Stimulated activated memory B cell treated with anti-CD40 and anti-IgM and Interleukin-4, amounts not matched to agents 10 μg/mL and 1 μg/mL and 100 μg/mL, for 72 hours (primary cell): ENCODE measurements around the gene SLC5A12.
"Not testable (repeated sequence)": the region's sequence is repeated elsewhere in the genome, so short reads cannot be mapped to it uniquely, and the experiment has no call there.

Source experiments
- ATAC-seq: fragments of 150-1000 bp; cut with Tn5 transposase; 2 replicates; pipeline ENCODE4 v1.10.0; 2021
- H3K27ac Mint-ChIP-seq: one replicate; pipeline ENCODE4 v1.8.0; 2022; ENCODE audit warnings: mild to moderate bottlenecking, mixed read lengths
- H3K27me3 Mint-ChIP-seq: one replicate; pipeline ENCODE4 v1.8.0; 2022; ENCODE audit warnings: mixed read lengths
- H3K36me3 Mint-ChIP-seq: one replicate; pipeline ENCODE4 v1.8.0; 2022; ENCODE audit warnings: mixed read lengths
- H3K4me1 Mint-ChIP-seq: one replicate; pipeline ENCODE4 v1.8.0; 2022; ENCODE audit warnings: mixed read lengths
- H3K4me3 Mint-ChIP-seq: one replicate; pipeline ENCODE4 v1.8.0; 2022; ENCODE audit warnings: mild to moderate bottlenecking, moderate library complexity, mixed read lengths
- H3K9me3 Mint-ChIP-seq: one replicate; pipeline ENCODE4 v1.8.0; 2022; ENCODE audit warnings: mixed read lengths

SLC5A12 gene

GRCh38 chr11:26702406-26702805 is 19.5 kb downstream of the SLC5A12 start:
- Mint-ChIP-seq H3K27me3 (no peaks in the 10 kb centered on the region), H3K4me1 (no peaks in the 10 kb centered on the region), H3K9me3 (no peaks in the 10 kb centered on the region), H3K4me3 (no peak overlapping the region), H3K27ac (no peak overlapping the region), H3K36me3 (no peaks in the 10 kb centered on the region)
- no peak for ATAC-seq

- no peaks in the 10 kb centered on the region for H3K27me3 Mint-ChIP-seq
- H3K36me3 Mint-ChIP-seq = no peaks in the 10 kb centered on the region
- no peak for ATAC-seq
- no peak overlapping the region for H3K4me3 Mint-ChIP-seq
- H3K9me3 Mint-ChIP-seq = no peaks in the 10 kb centered on the region
- H3K4me1 Mint-ChIP-seq = no peaks in the 10 kb centered on the region
- no peak overlapping the region for H3K27ac Mint-ChIP-seq
Measured at GRCh38 chr11:26700574-26701235, 21.2 kb downstream of the SLC5A12 start.

- H3K4me1 Mint-ChIP-seq = no peaks in the 10 kb centered on the region
- no peak overlapping the region for H3K4me3 Mint-ChIP-seq
- H3K36me3 Mint-ChIP-seq = no peaks in the 10 kb centered on the region
- no peaks in the 10 kb centered on the region for H3K9me3 Mint-ChIP-seq
- H3K27me3 Mint-ChIP-seq = no peaks in the 10 kb centered on the region
- no peak overlapping the region for H3K27ac Mint-ChIP-seq
- ATAC-seq = no peak
Measured at GRCh38 chr11:26698224-26698623, 23.6 kb downstream of the SLC5A12 start.

- no peak overlapping the region for H3K4me3 Mint-ChIP-seq
- no peaks in the 10 kb centered on the region for H3K36me3 Mint-ChIP-seq
- no peak for ATAC-seq
- no peaks in the 10 kb centered on the region for H3K27me3 Mint-ChIP-seq
- no peaks in the 10 kb centered on the region for H3K4me1 Mint-ChIP-seq
- H3K9me3 Mint-ChIP-seq = no peaks in the 10 kb centered on the region
- H3K27ac Mint-ChIP-seq = no peak overlapping the region
Measured at GRCh38 chr11:26696330-26696729, 25.5 kb downstream of the SLC5A12 start.

- no peaks in the 10 kb centered on the region for H3K36me3 Mint-ChIP-seq
- H3K4me1 Mint-ChIP-seq = no peaks in the 10 kb centered on the region
- peaks cover 4% of the 10 kb centered on the region for H3K9me3 Mint-ChIP-seq
- H3K4me3 Mint-ChIP-seq = no peak overlapping the region
- no peak for ATAC-seq
- no peaks in the 10 kb centered on the region for H3K27me3 Mint-ChIP-seq
- no peak overlapping the region for H3K27ac Mint-ChIP-seq
Measured at GRCh38 chr11:26688701-26689100, 33.2 kb downstream of the SLC5A12 start.

GRCh38 chr11:26687351-26687750 is 34.5 kb downstream of the SLC5A12 start:
- Mint-ChIP-seq H3K27ac (no peak overlapping the region), H3K4me3 (no peak overlapping the region), H3K4me1 (no peaks in the 10 kb centered on the region), H3K27me3 (no peaks in the 10 kb centered on the region), H3K36me3 (no peaks in the 10 kb centered on the region), H3K9me3 (peaks cover 4% of the 10 kb centered on the region)
- ATAC-seq = no peak

GRCh38 chr11:26677566-26677965 is 44.3 kb downstream of the SLC5A12 start:
- no peaks in the 10 kb centered on the region for H3K36me3 Mint-ChIP-seq
- H3K9me3 Mint-ChIP-seq = no peaks in the 10 kb centered on the region
- H3K4me3 Mint-ChIP-seq = no peak overlapping the region
- H3K27ac Mint-ChIP-seq = no peak overlapping the region
- ATAC-seq = no peak
- H3K27me3 Mint-ChIP-seq = no peaks in the 10 kb centered on the region
- no peaks in the 10 kb centered on the region for H3K4me1 Mint-ChIP-seq

GRCh38 chr11:26676641-26677040 is 45.2 kb downstream of the SLC5A12 start:
- no peaks in the 10 kb centered on the region for H3K9me3 Mint-ChIP-seq
- no peaks in the 10 kb centered on the region for H3K27me3 Mint-ChIP-seq
- H3K27ac Mint-ChIP-seq = no peak overlapping the region
- H3K4me1 Mint-ChIP-seq = no peaks in the 10 kb centered on the region
- no peaks in the 10 kb centered on the region for H3K36me3 Mint-ChIP-seq
- ATAC-seq = no peak
- H3K4me3 Mint-ChIP-seq = no peak overlapping the region

- H3K27ac Mint-ChIP-seq = no peak overlapping the region
- no peak overlapping the region for H3K4me3 Mint-ChIP-seq
- peak; percentile 16 for ATAC-seq
- H3K9me3 Mint-ChIP-seq = no peaks in the 10 kb centered on the region
- H3K27me3 Mint-ChIP-seq = no peaks in the 10 kb centered on the region
- H3K36me3 Mint-ChIP-seq = no peaks in the 10 kb centered on the region
- H3K4me1 Mint-ChIP-seq = no peaks in the 10 kb centered on the region
Measured at GRCh38 chr11:26675233-26675928, 46.5 kb downstream of the SLC5A12 start.

GRCh38 chr11:26665946-26666345 is 55.9 kb downstream of the SLC5A12 start:
- Mint-ChIP-seq H3K27ac (no peak overlapping the region), H3K9me3 (no peaks in the 10 kb centered on the region), H3K4me1 (no peaks in the 10 kb centered on the region), H3K27me3 (no peaks in the 10 kb centered on the region), H3K36me3 (no peaks in the 10 kb centered on the region), H3K4me3 (no peak overlapping the region)
- no peak for ATAC-seq

- no peak overlapping the region for H3K27ac Mint-ChIP-seq
- H3K36me3 Mint-ChIP-seq = no peaks in the 10 kb centered on the region
- ATAC-seq = no peak
- H3K4me3 Mint-ChIP-seq = no peak overlapping the region
- H3K9me3 Mint-ChIP-seq = no peaks in the 10 kb centered on the region
- H3K4me1 Mint-ChIP-seq = no peaks in the 10 kb centered on the region
- H3K27me3 Mint-ChIP-seq = no peaks in the 10 kb centered on the region
Measured at GRCh38 chr11:26665036-26665435, 56.8 kb downstream of the SLC5A12 start.

GRCh38 chr11:26662916-26663315 is 58.9 kb downstream of the SLC5A12 start:
- H3K27me3 Mint-ChIP-seq = no peaks in the 10 kb centered on the region
- no peak overlapping the region for H3K27ac Mint-ChIP-seq
- no peaks in the 10 kb centered on the region for H3K9me3 Mint-ChIP-seq
- no peak overlapping the region for H3K4me3 Mint-ChIP-seq
- no peaks in the 10 kb centered on the region for H3K36me3 Mint-ChIP-seq
- H3K4me1 Mint-ChIP-seq = no peaks in the 10 kb centered on the region
- no peak for ATAC-seq

- H3K4me3 Mint-ChIP-seq = no peak overlapping the region
Measured at GRCh38 chr11:26655287-26655686, 66.6 kb downstream of the SLC5A12 start.

GRCh38 chr11:26651916-26652315 is 69.9 kb downstream of the SLC5A12 start:
- H3K9me3 Mint-ChIP-seq = peaks cover 3% of the 10 kb centered on the region
- no peaks in the 10 kb centered on the region for H3K27me3 Mint-ChIP-seq
- H3K36me3 Mint-ChIP-seq = no peaks in the 10 kb centered on the region
- no peak overlapping the region for H3K4me3 Mint-ChIP-seq
- ATAC-seq = no peak
- no peaks in the 10 kb centered on the region for H3K4me1 Mint-ChIP-seq
- no peak overlapping the region for H3K27ac Mint-ChIP-seq

More at GRCh38 chr11:26655287-26655686, 66.6 kb downstream of the SLC5A12 start:
- Mint-ChIP-seq H3K36me3 (no peaks in the 10 kb centered on the region), H3K27ac (no peak overlapping the region), H3K9me3 (no peaks in the 10 kb centered on the region), H3K4me1 (no peaks in the 10 kb centered on the region), H3K27me3 (no peaks in the 10 kb centered on the region)
- ATAC-seq = no peak

- H3K36me3 Mint-ChIP-seq = no peaks in the 10 kb centered on the region
- H3K27me3 Mint-ChIP-seq = no peaks in the 10 kb centered on the region
- H3K4me3 Mint-ChIP-seq = no peak overlapping the region
- no peak for ATAC-seq
- H3K27ac Mint-ChIP-seq = no peak overlapping the region
- H3K9me3 Mint-ChIP-seq = peaks cover 3% of the 10 kb centered on the region
- H3K4me1 Mint-ChIP-seq = no peaks in the 10 kb centered on the region
Measured at GRCh38 chr11:26649884-26650283, 72.0 kb downstream of the SLC5A12 start.

- not testable (repeated sequence) for H3K36me3 Mint-ChIP-seq, H3K27ac Mint-ChIP-seq, H3K4me1 Mint-ChIP-seq, H3K9me3 Mint-ChIP-seq, ATAC-seq, H3K27me3 Mint-ChIP-seq, H3K4me3 Mint-ChIP-seq
Measured at GRCh38 chr11:26643314-26643713, 78.5 kb downstream of the SLC5A12 start.
